Trophoblast cell (in vitro differentiated cells and primary cell): ENCODE measurements around the gene PRKCE.

Experiments used
- DNase-seq, 2 donors: peaks; one replicate each; pipeline ENCODE4 v3.0.0-alpha.2; 2016
- H2AFZ ChIP-seq: 2 replicates; pipeline ENCODE4 v1.6.1; 2013; ENCODE audit warnings: low read length, moderate library complexity, mild to moderate bottlenecking; ENCODE audit not compliant: insufficient read depth, poor library complexity
- H2AK5ac ChIP-seq: 2 replicates; pipeline ENCODE4 v1.6.1; 2013; ENCODE audit warnings: mild to moderate bottlenecking, low read length
- H2BK120ac ChIP-seq: 2 replicates; pipeline ENCODE4 v1.6.1; 2013; ENCODE audit warnings: low read length, mild to moderate bottlenecking, moderate library complexity; ENCODE audit not compliant: insufficient read depth, poor library complexity
- H2BK12ac ChIP-seq: 2 replicates; pipeline ENCODE4 v1.6.1; 2013; ENCODE audit warnings: mild to moderate bottlenecking, low read length, moderate library complexity
- H2BK5ac ChIP-seq: 2 replicates; pipeline ENCODE4 v1.6.1; 2013; ENCODE audit warnings: low read length, low read depth, moderate library complexity, mild to moderate bottlenecking; ENCODE audit not compliant: poor library complexity
- H3K14ac ChIP-seq: 2 replicates; pipeline ENCODE4 v1.6.1; 2013; ENCODE audit warnings: mild to moderate bottlenecking, low read length
- H3K18ac ChIP-seq: 2 replicates; pipeline ENCODE4 v1.6.1; 2013; ENCODE audit warnings: mild to moderate bottlenecking, low read length
- H3K23ac ChIP-seq: 2 replicates; pipeline ENCODE4 v1.6.1; 2013; ENCODE audit warnings: low read length
- H3K27ac ChIP-seq: 2 replicates; pipeline ENCODE4 v1.5.1; 2013; ENCODE audit warnings: low read depth, mild to moderate bottlenecking, inconsistent platforms, low read length, moderate library complexity
- H3K27me3 ChIP-seq: 2 replicates; pipeline ENCODE4 v1.6.1; 2013; ENCODE audit warnings: inconsistent platforms, mild to moderate bottlenecking, low read length, moderate library complexity; ENCODE audit not compliant: insufficient read depth
- H3K36me3 ChIP-seq, 2 experiments: 1 replicate in 1 of 2; 2 replicates in 1 of 2; pipeline ENCODE4 v1.6.1; 2013; ENCODE audit warnings: low read length in 2 of 2, mild to moderate bottlenecking in 2 of 2, moderate library complexity in 1 of 2; ENCODE audit not compliant: insufficient read depth in 2 of 2, control insufficient read depth in 1 of 2
- H3K4ac ChIP-seq: 2 replicates; pipeline ENCODE4 v1.6.1; 2013; ENCODE audit warnings: low read depth, mild to moderate bottlenecking, low read length, moderate library complexity
- H3K4me1 ChIP-seq, 2 experiments: 1 replicate in 1 of 2; 2 replicates in 1 of 2; pipeline ENCODE4 v1.6.1; 2013; ENCODE audit warnings: low read length in 2 of 2, mild to moderate bottlenecking in 2 of 2, moderate library complexity in 1 of 2; ENCODE audit not compliant: insufficient read depth in 2 of 2, control insufficient read depth in 1 of 2
- H3K4me2 ChIP-seq: 2 replicates; pipeline ENCODE4 v1.6.1; 2013; ENCODE audit warnings: inconsistent platforms, mild to moderate bottlenecking, low read length, moderate library complexity
- H3K4me3 ChIP-seq: 2 replicates; pipeline ENCODE4 v1.5.1; 2013; ENCODE audit warnings: mild to moderate bottlenecking, low read depth, low read length, inconsistent platforms
- H3K79me1 ChIP-seq: one replicate; pipeline ENCODE4 v1.6.1; 2013; ENCODE audit warnings: low read length
- H3K79me2 ChIP-seq: 2 replicates; pipeline ENCODE4 v1.6.1; 2013; ENCODE audit warnings: low read length, mild to moderate bottlenecking; ENCODE audit not compliant: control insufficient read depth, insufficient read depth, poor library complexity
- H3K9ac ChIP-seq: 2 replicates; pipeline ENCODE4 v1.6.1; 2013; ENCODE audit warnings: mild to moderate bottlenecking, low read length
- H3K9me3 ChIP-seq: 2 replicates; pipeline ENCODE4 v1.6.1; 2013; ENCODE audit warnings: low read depth, mild to moderate bottlenecking, control low read depth, inconsistent platforms, low read length; ENCODE audit not compliant: insufficient read depth
- H4K12ac ChIP-seq: 2 replicates; pipeline ENCODE4 v1.6.1; 2013; ENCODE audit warnings: low read depth, mild to moderate bottlenecking, low read length, moderate library complexity
- H4K8ac ChIP-seq: 2 replicates; pipeline ENCODE4 v1.6.1; 2013; ENCODE audit warnings: low read depth, mild to moderate bottlenecking, low read length, moderate library complexity
- H4K91ac ChIP-seq: one replicate; pipeline ENCODE4 v1.6.1; 2013; ENCODE audit warnings: low read depth, mild to moderate bottlenecking, low read length, moderate library complexity
- WGBS: extraction: QIAGEN DNeasy Blood & Tissue Kit; methylation state at CpG from one replicate; pipeline ENCODE4 v1.1.7; 2013; ENCODE audit warnings: missing lambda C conversion rate; ENCODE audit not compliant: insufficient read length, insufficient coverage; ENCODE audit errors: extremely low coverage; 5-methylcytosine and 5-hydroxymethylcytosine counted together

Gene PRKCE

DNA sequence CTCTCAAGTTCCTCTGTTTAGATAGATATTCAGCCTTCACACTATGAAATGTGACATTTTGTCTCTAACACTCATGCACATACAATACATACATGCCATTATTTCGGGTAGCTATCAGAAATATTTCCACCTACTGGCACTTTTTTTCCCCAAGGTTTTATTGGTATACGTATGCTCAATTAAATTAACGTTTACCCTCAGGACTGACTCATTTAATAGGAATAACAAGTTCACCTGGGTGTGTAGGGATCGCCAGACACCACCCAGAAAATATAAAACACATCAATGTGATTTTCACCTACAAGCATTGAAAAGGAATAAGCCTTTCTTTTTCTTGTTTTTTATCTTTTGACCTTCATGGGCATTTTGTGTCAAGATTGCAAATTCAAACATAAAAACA is 507.2 kb downstream of the PRKCE start:
- Histone ChIP-seq H3K14ac (no peak overlapping the region), H3K9ac (no peak overlapping the region), H3K36me3 (peaks cover 0 to 5% of the 10 kb centered on the region in 2 experiments), H2AK5ac (no peak overlapping the region), H3K23ac (no peak overlapping the region), H4K12ac (no peak overlapping the region), H3K9me3 (no peaks in the 10 kb centered on the region), H3K4me1 (peaks cover 8 to 10% of the 10 kb centered on the region in 2 experiments), H4K8ac (no peak overlapping the region), H3K27me3 (no peaks in the 10 kb centered on the region), H2BK120ac (no peak overlapping the region), H3K4me3 (no peak overlapping the region), H3K18ac (no peak overlapping the region), H3K79me2 (peaks cover 5% of the 10 kb centered on the region), H2BK5ac (no peak overlapping the region), H2BK12ac (no peak overlapping the region), H3K79me1 (peaks cover 16% of the 10 kb centered on the region), H2AFZ (no peak overlapping the region), H3K4me2 (no peak overlapping the region), H3K27ac (no peak overlapping the region), H4K91ac (no peak overlapping the region), H3K4ac (no peak overlapping the region)
- no CpG with 5 or more reads among the region's 4 CpGs for WGBS
- no peak for DNase-seq

DNA sequence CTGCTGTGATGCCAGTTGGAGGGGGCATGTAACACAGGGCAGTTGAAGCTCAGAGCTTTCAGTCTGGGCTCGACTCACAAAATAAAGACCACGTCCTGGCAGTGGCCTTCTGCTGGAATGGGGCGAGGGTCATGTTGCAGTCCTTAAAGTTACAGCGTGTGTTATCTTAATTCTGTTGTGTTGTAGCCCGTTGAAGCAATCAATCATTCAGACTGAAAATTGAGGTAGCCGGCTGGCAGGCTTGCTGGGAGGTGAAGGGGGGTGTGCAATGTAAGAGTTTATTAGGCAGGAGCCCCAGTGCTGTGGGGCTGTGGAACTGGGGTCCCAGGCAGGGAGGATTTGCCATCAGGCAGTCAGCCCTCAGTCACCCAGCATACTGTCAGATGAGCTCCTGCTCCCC is 508.9 kb downstream of the PRKCE start:
- H3K4me1 ChIP-seq = peaks cover 22 to 24% of the 10 kb centered on the region in 2 experiments
- no peak overlapping the region for H3K18ac ChIP-seq
- peaks cover 26% of the 10 kb centered on the region for H3K79me1 ChIP-seq
- no peak overlapping the region for H4K8ac ChIP-seq
- H3K14ac ChIP-seq = peak overlapping the region; percentile 42
- no peak overlapping the region for H3K23ac ChIP-seq
- H3K27me3 ChIP-seq = no peaks in the 10 kb centered on the region
- H3K79me2 ChIP-seq = peaks cover 8% of the 10 kb centered on the region
- peak overlapping the region; percentile 38 for H2BK5ac ChIP-seq
- H3K9me3 ChIP-seq = no peaks in the 10 kb centered on the region
- H4K91ac ChIP-seq = peak overlapping the region; percentile 50
- H3K36me3 ChIP-seq = peaks cover 0 to 5% of the 10 kb centered on the region in 2 experiments
- no peak overlapping the region for H3K4me2 ChIP-seq
- H3K4me3 ChIP-seq = no peak overlapping the region
- no peak overlapping the region for H3K9ac ChIP-seq
- DNase-seq = no peak
- H4K12ac ChIP-seq = no peak overlapping the region
- H3K4ac ChIP-seq = no peak overlapping the region
- H2AFZ ChIP-seq = no peak overlapping the region
- H2BK120ac ChIP-seq = peak overlapping the region; percentile 8
- peak overlapping the region; percentile 59 for H2BK12ac ChIP-seq
- WGBS = no CpG with 5 or more reads among the region's 6 CpGs
- peak overlapping the region; percentile 5 for H2AK5ac ChIP-seq
- H3K27ac ChIP-seq = no peak overlapping the region

GRCh38 chr2:46161315-46161714 is 509.8 kb downstream of the PRKCE start:
- H3K4me3 ChIP-seq = no peak overlapping the region
- no peak overlapping the region for H3K27ac ChIP-seq
- no peaks in the 10 kb centered on the region for H3K27me3 ChIP-seq

GRCh38 chr2:46161911-46162310 is 510.4 kb downstream of the PRKCE start:
- H2AFZ ChIP-seq = no peak overlapping the region
- peaks cover 38% of the 10 kb centered on the region for H3K79me1 ChIP-seq
- H3K9me3 ChIP-seq = peaks cover 2% of the 10 kb centered on the region
- H2BK5ac ChIP-seq = peak overlapping the region; percentile 13
- no peak overlapping the region for H3K4ac ChIP-seq
- no peak overlapping the region for H4K8ac ChIP-seq
- peaks cover 16% of the 10 kb centered on the region for H3K79me2 ChIP-seq
- H4K12ac ChIP-seq = no peak overlapping the region
- peaks cover 33 to 34% of the 10 kb centered on the region in 2 experiments for H3K4me1 ChIP-seq
- no peak overlapping the region for H3K4me2 ChIP-seq
- peak overlapping the region; percentile 57 for H4K91ac ChIP-seq
- no CpG with 5 or more reads among the region's 3 CpGs for WGBS
- peak overlapping the region; percentile 29 for H3K14ac ChIP-seq
- no peak overlapping the region for H3K4me3 ChIP-seq
- H3K27ac ChIP-seq = no peak overlapping the region
- H2BK12ac ChIP-seq = peak overlapping the region; percentile 43
- DNase-seq = no peak
- H3K18ac ChIP-seq = peak overlapping the region; percentile 2
- H3K27me3 ChIP-seq = no peaks in the 10 kb centered on the region
- H2AK5ac ChIP-seq = peak overlapping the region; percentile 67
- no peak overlapping the region for H3K9ac ChIP-seq
- H3K23ac ChIP-seq = no peak overlapping the region
- peaks cover 6% of the 10 kb centered on the region in 2 experiments for H3K36me3 ChIP-seq
- H2BK120ac ChIP-seq = peak overlapping the region; percentile 9

More at GRCh38 chr2:46161315-46161714, 509.8 kb downstream of the PRKCE start:
- no peak overlapping the region for H3K4ac ChIP-seq
- WGBS = no CpG with 5 or more reads among the region's 4 CpGs
- peak overlapping the region; percentile 43 for H2BK120ac ChIP-seq
- H3K4me1 ChIP-seq = peaks cover 32 to 34% of the 10 kb centered on the region in 2 experiments
- H2AFZ ChIP-seq = no peak overlapping the region
- peak overlapping the region; percentile 59 for H2BK12ac ChIP-seq
- no peak overlapping the region for H3K14ac ChIP-seq
- H3K18ac ChIP-seq = peak overlapping the region; percentile 56
- H3K9ac ChIP-seq = no peak overlapping the region
- no peak overlapping the region for H2AK5ac ChIP-seq
- peaks cover 36% of the 10 kb centered on the region for H3K79me1 ChIP-seq
- no peak overlapping the region for H3K23ac ChIP-seq
- no peak overlapping the region for H4K12ac ChIP-seq
- peak overlapping the region; percentile 76 for H4K91ac ChIP-seq
- no peak overlapping the region for H4K8ac ChIP-seq
- peaks cover 6 to 7% of the 10 kb centered on the region in 2 experiments for H3K36me3 ChIP-seq
- peaks cover 2% of the 10 kb centered on the region for H3K9me3 ChIP-seq
- H3K4me2 ChIP-seq = no peak overlapping the region
- H2BK5ac ChIP-seq = no peak overlapping the region
- H3K79me2 ChIP-seq = peaks cover 16% of the 10 kb centered on the region
- no peak for DNase-seq
